Fibroblast of skin of left biceps (primary cell): ENCODE measurements around the gene CCR5AS.

ENCODE experiments used
- DNase-seq, 2 experiments: peaks; one replicate each; pipeline ENCODE4 v3.0.0-alpha.2; 2013; ENCODE audit warnings: low read depth in 2 of 2

CCR5AS gene

GRCh38 chr3:46314517-46314916, 92.3 kb downstream of the CCR5AS start:
- no peak for DNase-seq
